LNCaP clone FGC (cell line): Measurements from ENCODE around the gene CELA3A.

Source experiments
- DNase-seq: peaks from one replicate; pipeline ENCODE4 v3.0.0-alpha.2; 2011; ENCODE audit warnings: low read depth
- H3K4me3 ChIP-seq: 2 replicates; pipeline ENCODE4 v1.5.1; 2011; ENCODE audit warnings: mild to moderate bottlenecking, low read depth, low read length, control low read depth
- CTCF ChIP-seq: IDR thresholded peaks from 2 replicates; pipeline ENCODE4 v1.5.1; 2012; ENCODE audit warnings: mild to moderate bottlenecking; ENCODE audit not compliant: control insufficient read depth, insufficient read depth; ENCODE audit errors: extremely low read depth

The CELA3A gene

GRCh38 chr1:22056936-22057335 lies 55.5 kb downstream of the CELA3A start:
- TF ChIP-seq CTCF, result no peak
- no peak overlapping the region for H3K4me3 ChIP-seq
- no peak for DNase-seq

- TF ChIP-seq CTCF, result no peak
- no peak overlapping the region for H3K4me3 ChIP-seq
- DNase-seq, result no peak
Observed at GRCh38 chr1:22057861-22058260, 56.4 kb downstream of the CELA3A start.
